Measurements from ENCODE around the gene TACR1.

The TACR1 gene

GRCh38 chr2:75067506-75067905 lies 131.8 kb downstream of the TACR1 start:
- TF ChIP-seq CTCF (IDR thresholded peaks at IDR 0.05; ENCODE audit: low read depth, low read length), result no peak

GRCh38 chr2:75066121-75066902 lies 133.0 kb downstream of the TACR1 start:
- no peak for DNase-seq

More at GRCh38 chr2:75067506-75067905, 131.8 kb downstream of the TACR1 start:
- Histone ChIP-seq H3K27me3 (no peaks in the 10 kb centered on the region), H3K4me1 (no peaks in the 10 kb centered on the region), H3K9me3 (no peaks in the 10 kb centered on the region), H3K36me3 (no peaks in the 10 kb centered on the region), H3K4me3 (ENCODE audit: low read depth, low read length) (no peak overlapping the region)
- DNase-seq, result no peak

GRCh38 chr2:75065402-75066008 lies 133.8 kb downstream of the TACR1 start:
- no peaks in the 10 kb centered on the region for H3K4me1 ChIP-seq
- H3K9me3 ChIP-seq, result no peaks in the 10 kb centered on the region
- no peak overlapping the region for H3K4me3 ChIP-seq (ENCODE audit: low read depth, low read length)
- no peak for DNase-seq
- TF ChIP-seq CTCF (IDR thresholded peaks at IDR 0.05; ENCODE audit: low read depth, low read length), result no peak
- no peaks in the 10 kb centered on the region for H3K36me3 ChIP-seq
- H3K27me3 ChIP-seq, result no peaks in the 10 kb centered on the region

More at GRCh38 chr2:75066121-75066902, 133.0 kb downstream of the TACR1 start:
- Histone ChIP-seq H3K4me3 (ENCODE audit: low read depth, low read length) (no peak overlapping the region), H3K27me3 (no peaks in the 10 kb centered on the region), H3K9me3 (no peaks in the 10 kb centered on the region), H3K4me1 (no peaks in the 10 kb centered on the region), H3K36me3 (no peaks in the 10 kb centered on the region)
- no peak for TF ChIP-seq CTCF (IDR thresholded peaks at IDR 0.05; ENCODE audit: low read depth, low read length)

- TF ChIP-seq CTCF (IDR thresholded peaks at IDR 0.05; ENCODE audit: low read depth, low read length), result peak; percentile 85
- peak; percentile 41 for DNase-seq
These were observed 134.5 kb downstream of the TACR1 start for GRCh38 chr2:75064691-75065396.

GRCh38 chr2:75063906-75064305 lies 135.4 kb downstream of the TACR1 start:
- no peak overlapping the region for H3K4me3 ChIP-seq (ENCODE audit: low read depth, low read length)
- H3K4me1 ChIP-seq, result no peaks in the 10 kb centered on the region
- H3K27me3 ChIP-seq, result no peaks in the 10 kb centered on the region
- no peaks in the 10 kb centered on the region for H3K9me3 ChIP-seq
- no peaks in the 10 kb centered on the region for H3K36me3 ChIP-seq
- no peak for TF ChIP-seq CTCF (IDR thresholded peaks at IDR 0.05; ENCODE audit: low read depth, low read length)
- DNase-seq, result no peak

More at GRCh38 chr2:75064691-75065396, 134.5 kb downstream of the TACR1 start:
- H3K4me3 ChIP-seq (ENCODE audit: low read depth, low read length), result no peak overlapping the region
- no peaks in the 10 kb centered on the region for H3K27me3 ChIP-seq
- no peaks in the 10 kb centered on the region for H3K36me3 ChIP-seq
- no peaks in the 10 kb centered on the region for H3K9me3 ChIP-seq
- no peaks in the 10 kb centered on the region for H3K4me1 ChIP-seq
